ENCODE results near the gene RBP3.

DNA sequence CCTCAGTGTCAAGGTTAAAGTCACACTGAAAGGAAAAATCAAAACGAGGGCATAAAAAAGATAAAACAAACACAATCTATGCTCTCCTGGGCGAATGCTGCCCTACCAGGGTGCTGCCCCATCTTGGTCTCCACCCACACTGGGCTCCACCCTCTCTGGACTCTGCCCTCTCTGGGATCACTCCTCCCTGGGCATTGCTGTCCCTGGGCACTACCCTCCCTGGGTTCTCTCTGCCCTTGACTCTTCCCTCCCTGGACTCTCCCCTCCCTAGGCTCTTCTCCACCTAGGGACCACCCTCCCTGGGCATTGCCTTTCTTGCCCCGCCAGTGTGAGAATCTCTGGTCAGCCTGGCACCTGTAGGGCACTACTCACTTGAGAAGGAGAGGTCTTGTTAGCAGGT lies 17.4 kb upstream of the RBP3 start:
- TF ChIP-seq, protein P1, sequence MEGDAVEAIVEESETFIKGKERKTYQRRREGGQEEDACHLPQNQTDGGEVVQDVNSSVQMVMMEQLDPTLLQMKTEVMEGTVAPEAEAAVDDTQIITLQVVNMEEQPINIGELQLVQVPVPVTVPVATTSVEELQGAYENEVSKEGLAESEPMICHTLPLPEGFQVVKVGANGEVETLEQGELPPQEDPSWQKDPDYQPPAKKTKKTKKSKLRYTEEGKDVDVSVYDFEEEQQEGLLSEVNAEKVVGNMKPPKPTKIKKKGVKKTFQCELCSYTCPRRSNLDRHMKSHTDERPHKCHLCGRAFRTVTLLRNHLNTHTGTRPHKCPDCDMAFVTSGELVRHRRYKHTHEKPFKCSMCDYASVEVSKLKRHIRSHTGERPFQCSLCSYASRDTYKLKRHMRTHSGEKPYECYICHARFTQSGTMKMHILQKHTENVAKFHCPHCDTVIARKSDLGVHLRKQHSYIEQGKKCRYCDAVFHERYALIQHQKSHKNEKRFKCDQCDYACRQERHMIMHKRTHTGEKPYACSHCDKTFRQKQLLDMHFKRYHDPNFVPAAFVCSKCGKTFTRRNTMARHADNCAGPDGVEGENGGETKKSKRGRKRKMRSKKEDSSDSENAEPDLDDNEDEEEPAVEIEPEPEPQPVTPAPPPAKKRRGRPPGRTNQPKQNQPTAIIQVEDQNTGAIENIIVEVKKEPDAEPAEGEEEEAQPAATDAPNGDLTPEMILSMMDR (conservative IDR thresholded peaks at IDR 0.05; ENCODE audit: low read depth, low read length) = no peak
- TF ChIP-seq POLR2A (IDR thresholded peaks at IDR 0.05; ENCODE audit: low read depth, low read length) (no peak), RFX5 (IDR thresholded peaks at IDR 0.05; ENCODE audit: low read depth, low read length) (no peak), FOS (IDR thresholded peaks at IDR 0.05; ENCODE audit: low read depth, low read length) (no peak), MAZ (IDR thresholded peaks at IDR 0.05; ENCODE audit: borderline replicate concordance, low read depth, low read length) (no peak), RCOR1 (IDR thresholded peaks at IDR 0.05; ENCODE audit: insufficient replicate concordance, low read length) (no peak), CEBPB (IDR thresholded peaks at IDR 0.05; ENCODE audit: low read depth, low read length) (no peak), MAFK (IDR thresholded peaks at IDR 0.05; ENCODE audit: low read depth, low read length) (no peak), RAD21 (IDR thresholded peaks at IDR 0.05; ENCODE audit: low read length) (no peak), BHLHE40 (IDR thresholded peaks at IDR 0.05; ENCODE audit: low read depth, low read length) (no peak), SMC3 (IDR thresholded peaks at IDR 0.05; ENCODE audit: low read depth, low read length) (no peak), MXI1 (IDR thresholded peaks at IDR 0.05; ENCODE audit: borderline replicate concordance, low read depth, low read length) (no peak)
- TF ChIP-seq, protein P2, sequence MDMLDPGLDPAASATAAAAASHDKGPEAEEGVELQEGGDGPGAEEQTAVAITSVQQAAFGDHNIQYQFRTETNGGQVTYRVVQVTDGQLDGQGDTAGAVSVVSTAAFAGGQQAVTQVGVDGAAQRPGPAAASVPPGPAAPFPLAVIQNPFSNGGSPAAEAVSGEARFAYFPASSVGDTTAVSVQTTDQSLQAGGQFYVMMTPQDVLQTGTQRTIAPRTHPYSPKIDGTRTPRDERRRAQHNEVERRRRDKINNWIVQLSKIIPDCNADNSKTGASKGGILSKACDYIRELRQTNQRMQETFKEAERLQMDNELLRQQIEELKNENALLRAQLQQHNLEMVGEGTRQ (IDR thresholded peaks at IDR 0.05; ENCODE audit: low read depth, low read length) = no peak
- TF ChIP-seq, protein P3, sequence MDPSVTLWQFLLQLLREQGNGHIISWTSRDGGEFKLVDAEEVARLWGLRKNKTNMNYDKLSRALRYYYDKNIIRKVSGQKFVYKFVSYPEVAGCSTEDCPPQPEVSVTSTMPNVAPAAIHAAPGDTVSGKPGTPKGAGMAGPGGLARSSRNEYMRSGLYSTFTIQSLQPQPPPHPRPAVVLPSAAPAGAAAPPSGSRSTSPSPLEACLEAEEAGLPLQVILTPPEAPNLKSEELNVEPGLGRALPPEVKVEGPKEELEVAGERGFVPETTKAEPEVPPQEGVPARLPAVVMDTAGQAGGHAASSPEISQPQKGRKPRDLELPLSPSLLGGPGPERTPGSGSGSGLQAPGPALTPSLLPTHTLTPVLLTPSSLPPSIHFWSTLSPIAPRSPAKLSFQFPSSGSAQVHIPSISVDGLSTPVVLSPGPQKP (IDR thresholded peaks at IDR 0.05; ENCODE audit: borderline replicate concordance, low read depth, low read length) = no peak

Measured in IMR-90 (cell line).